H1 (cell line): ENCODE data around the gene BBLN. TPM values are rescaled to one million over a fixed set of nuclear protein-coding genes. Genes with fewer than 3 reads are reported as not detected.

ENCODE experiments used
- CTCF ChIA-PET: fragments of 300-600 bp; sonication (Branson Sonifier 250); formaldehyde crosslinking; loops from one replicate; lab custom pipeline; 2021; ENCODE audit not compliant: partially characterized antibody; lab: Charles Lee
- POLR2A ChIA-PET: fragments of 300-600 bp; sonication (Branson Sonifier 250); formaldehyde crosslinking; loops from one replicate; lab custom pipeline; 2021; ENCODE audit warnings: inconsistent platforms; ENCODE audit not compliant: partially characterized antibody; lab: Charles Lee
- DNase-seq, 2 experiments: peaks; one replicate each; pipeline versions ENCODE4 v3.0.0 to v3.0.0-alpha.2; 2010 to 2022; ENCODE audit warnings: low spot score in 2 of 2, low read depth in 1 of 2, mixed read lengths in 1 of 2
- FAIRE-seq: peaks from 2 replicates; lab custom pipeline; 2011; peaks lifted over from hg19 to GRCh38; lab: Jason Lieb, UNC
- H2AFZ ChIP-seq: 2 replicates; pipeline ENCODE4 v1.8.1; 2012; ENCODE audit warnings: low read length, inconsistent platforms
- H2AK5ac ChIP-seq: 2 replicates; pipeline ENCODE4 v1.6.1; 2013; ENCODE audit warnings: low read depth, low read length
- H2BK120ac ChIP-seq: replicated peaks from 2 replicates; pipeline ENCODE3; 2013; ENCODE audit warnings: low read depth, low read length, inconsistent platforms
- H2BK12ac ChIP-seq: 2 replicates; pipeline ENCODE4 v1.6.1; 2013; ENCODE audit warnings: low read depth, low read length
- H2BK15ac ChIP-seq: 2 replicates; pipeline ENCODE4 v1.6.1; 2013; ENCODE audit warnings: low read length
- H2BK20ac ChIP-seq: 2 replicates; pipeline ENCODE4 v1.6.1; 2013; ENCODE audit warnings: low read length
- H2BK5ac ChIP-seq: 2 replicates; pipeline ENCODE4 v1.6.1; 2013; ENCODE audit warnings: low read depth, low read length
- H3K14ac ChIP-seq: 2 replicates; pipeline ENCODE4 v1.6.1; 2013; ENCODE audit warnings: inconsistent platforms; ENCODE audit not compliant: insufficient read length
- H3K18ac ChIP-seq: 2 replicates; pipeline ENCODE4 v1.6.1; 2013; ENCODE audit warnings: low read length; ENCODE audit errors: extremely low read depth
- H3K23ac ChIP-seq: 2 replicates; pipeline ENCODE4 v1.6.1; 2013; ENCODE audit warnings: inconsistent platforms; ENCODE audit not compliant: insufficient read length
- H3K23me2 ChIP-seq: 2 replicates; pipeline ENCODE4 v1.6.1; 2013; ENCODE audit warnings: low read depth, low read length
- H3K27ac ChIP-seq: 2 replicates; pipeline ENCODE4 v1.6.1; 2011; ENCODE audit warnings: low read depth, low read length, inconsistent platforms
- H3K27me3 ChIP-seq, 4 experiments: replicated peaks in 1 of 4; 1 replicate in 1 of 4; 2 replicates in 3 of 4; pipeline versions ENCODE4 v1.6.1 to v1.8.1; 2011 to 2013; ENCODE audit warnings: low read length in 3 of 4, mild to moderate bottlenecking in 3 of 4, inconsistent platforms in 2 of 4, mixed read lengths in 2 of 4, moderate library complexity in 1 of 4; ENCODE audit not compliant: control insufficient read depth in 3 of 4, insufficient read depth in 3 of 4; ENCODE audit errors: extremely low read depth in 1 of 4
- H3K36me3 ChIP-seq, 4 experiments: 2 replicates each; pipeline versions ENCODE4 v1.6.1 to v1.8.1; 2011 to 2013; ENCODE audit warnings: mild to moderate bottlenecking in 4 of 4, low read length in 3 of 4, moderate library complexity in 2 of 4, control low read depth in 1 of 4, inconsistent platforms in 1 of 4; ENCODE audit not compliant: insufficient read depth in 4 of 4, control insufficient read depth in 2 of 4
- H3K4ac ChIP-seq: replicated peaks from 2 replicates; pipeline ENCODE3; 2013; ENCODE audit warnings: low read length, low read depth, mixed read lengths, inconsistent platforms; ENCODE audit not compliant: insufficient read length
- H3K4me1 ChIP-seq, 4 experiments: replicated peaks in 1 of 4; 1 replicate in 1 of 4; 2 replicates in 3 of 4; pipeline versions ENCODE4 v1.6.1 to v1.8.1; 2011 to 2013; ENCODE audit warnings: low read length in 3 of 4, inconsistent platforms in 2 of 4, mixed read lengths in 1 of 4; ENCODE audit not compliant: insufficient read depth in 4 of 4, control insufficient read depth in 3 of 4
- H3K4me2 ChIP-seq, 2 experiments: 2 replicates each; pipeline versions ENCODE4 v1.6.1 to v1.8.1; 2011 to 2013; ENCODE audit warnings: low read depth in 2 of 2, low read length in 2 of 2, control low read depth in 1 of 2, inconsistent platforms in 1 of 2, mild to moderate bottlenecking in 1 of 2; ENCODE audit not compliant: insufficient read depth in 1 of 2
- H3K4me3 ChIP-seq, 4 experiments: fragments of 200-600, 300-600 bp in 1 of 4; sonication (generic), shearing (Covaris generic), sonication (Bioruptor Twin) in 1 of 4; 2 replicates each; pipeline versions ENCODE4 v1.5.1 to v1.8.1; 2011 to 2016; ENCODE audit warnings: low read length in 4 of 4, low read depth in 3 of 4, control low read depth in 2 of 4, inconsistent platforms in 2 of 4, mild to moderate bottlenecking in 2 of 4, mixed read lengths in 1 of 4, moderate library complexity in 1 of 4; ENCODE audit not compliant: insufficient read depth in 2 of 4; ENCODE audit errors: extremely low read depth in 1 of 4
- H3K56ac ChIP-seq: replicated peaks from 2 replicates; pipeline ENCODE3; 2013; ENCODE audit warnings: low read depth, mild to moderate bottlenecking, mixed read lengths, low read length, inconsistent platforms; ENCODE audit not compliant: insufficient read length
- H3K79me1 ChIP-seq: 2 replicates; pipeline ENCODE4 v1.6.1; 2013; ENCODE audit warnings: low read depth, low read length, control low read depth
- H3K79me2 ChIP-seq, 2 experiments: 2 replicates each; pipeline versions ENCODE4 v1.6.1 to v1.8.1; 2012 to 2013; ENCODE audit warnings: low read length in 2 of 2, mild to moderate bottlenecking in 2 of 2, inconsistent platforms in 1 of 2; ENCODE audit not compliant: insufficient read depth in 2 of 2, control insufficient read depth in 1 of 2
- H3K9ac ChIP-seq, 4 experiments: replicated peaks in 1 of 4; 1 replicate in 1 of 4; 2 replicates in 3 of 4; pipeline versions ENCODE4 v1.6.1 to v1.8.1; 2011 to 2013; ENCODE audit warnings: low read depth in 3 of 4, low read length in 3 of 4, control low read depth in 2 of 4, mild to moderate bottlenecking in 2 of 4, moderate library complexity in 2 of 4, inconsistent platforms in 1 of 4; ENCODE audit errors: extremely low read depth in 1 of 4
- H3K9me3 ChIP-seq, 2 experiments: 2 replicates each; pipeline versions ENCODE4 v1.6.1 to v1.8.1; 2012 to 2013; ENCODE audit warnings: mild to moderate bottlenecking in 2 of 2, moderate library complexity in 2 of 2, control low read depth in 1 of 2, inconsistent platforms in 1 of 2, low read depth in 1 of 2, low read length in 1 of 2, mixed read lengths in 1 of 2; ENCODE audit not compliant: insufficient read depth in 2 of 2
- H4K20me1 ChIP-seq, 2 experiments: replicated peaks in 1 of 2; 2 replicates each; pipeline versions ENCODE3 to v1.8.1; 2011 to 2013; ENCODE audit warnings: inconsistent platforms in 2 of 2, low read length in 2 of 2, mild to moderate bottlenecking in 1 of 2; ENCODE audit not compliant: insufficient read depth in 2 of 2, control insufficient read depth in 1 of 2
- H4K5ac ChIP-seq: 2 replicates; pipeline ENCODE4 v1.6.1; 2013; ENCODE audit warnings: low read length, low read depth, mixed read lengths, inconsistent platforms; ENCODE audit not compliant: insufficient read length
- H4K8ac ChIP-seq: 2 replicates; pipeline ENCODE4 v1.8.0; 2013; ENCODE audit warnings: mild to moderate bottlenecking, moderate library complexity, low read length, inconsistent platforms; ENCODE audit not compliant: insufficient read depth; ENCODE audit errors: extremely low read depth
- H4K91ac ChIP-seq: replicated peaks from 2 replicates; pipeline ENCODE3; 2013; ENCODE audit warnings: low read length, mixed read lengths, inconsistent platforms; ENCODE audit not compliant: insufficient read length
- NANOG ChIP-seq: IDR thresholded peaks from 2 replicates; pipeline ENCODE4 v1.6.1; 2011; ENCODE audit warnings: low read length, low read depth, mild to moderate bottlenecking, inconsistent platforms; ENCODE audit not compliant: insufficient read depth, poor library complexity, severe bottlenecking
- PHF8 ChIP-seq: fragments of 200-600 bp; sonication (generic); conservative IDR thresholded peaks from 2 replicates; pipeline ENCODE4 v1.7.1; 2012; ENCODE audit warnings: low read depth, mild to moderate bottlenecking, inconsistent platforms, low read length, moderate library complexity
- whole genome bisulfite sequencing, 2 experiments: shearing (Covaris generic) in 1 of 2; methylation state at CpG; one replicate each; pipeline versions ENCODE4 v1.1.6 to v1.1.7; 2013 to 2015; ENCODE audit warnings: low lambda C conversion rate in 2 of 2, mixed read lengths in 2 of 2, inconsistent platforms in 1 of 2, low coverage in 1 of 2, missing lambda C conversion rate in 1 of 2; ENCODE audit not compliant: insufficient replicate concordance in 2 of 2, insufficient coverage in 1 of 2, insufficient read length in 1 of 2; ENCODE audit errors: extremely low coverage in 1 of 2, missing lambda C conversion rate in 1 of 2; 5-methylcytosine and 5-hydroxymethylcytosine counted together
- polyA plus RNA-seq, 7 experiments: library from polyadenylated mRNA; depleted of rRNA in 3 of 7; stranded (reverse) in 5 of 7; unstranded in 2 of 7; fragments of >200 nt in 5 of 7; fragments of 200-250 nt in 2 of 7; gene quantifications; 1 replicate in 5 of 7; 2 replicates in 1 of 7; 4 replicates in 1 of 7; pipeline versions ENCODE4 v1.2.1 to v1.2.3, GENCODE V29; 2011 to 2013; ENCODE audit warnings: missing spikeins in 2 of 7, mixed read lengths in 2 of 7
- total RNA-seq: library from RNA; stranded (reverse); fragmentation: NEBNext Ultra II Directional; extraction: Animal tissue kit (Norgen Biotek cat#: 25700); gene quantifications from 2 replicates; pipeline ENCODE4 v1.2.1, GENCODE V29; 2021

BBLN gene
- total and polyA plus RNA-seq, 2 of the 8 experiments (the other 6 are each of a cell fraction or from before 2014, with no cell fraction given) = 63.1 to 164 TPM

DNA sequence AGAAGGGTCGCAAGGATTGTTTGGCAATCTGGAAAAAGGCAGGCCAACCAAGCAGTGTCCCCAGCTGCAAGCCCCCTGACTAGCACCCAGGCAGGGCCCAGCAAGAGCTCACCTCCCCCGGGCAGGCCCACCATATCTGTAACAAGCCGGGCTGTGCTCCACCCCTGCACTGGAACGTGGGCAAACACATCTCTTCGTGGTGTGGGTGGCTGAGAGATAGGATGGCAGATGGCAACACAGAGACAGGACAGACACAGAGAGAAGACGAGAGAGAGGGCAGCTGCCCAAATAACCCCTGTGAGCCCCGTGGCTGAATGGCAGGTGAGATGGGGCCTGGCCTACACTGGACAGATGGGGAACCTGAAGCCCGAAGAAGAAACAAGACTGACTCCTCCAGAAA lies 9.4 kb downstream of the BBLN start:
- Histone ChIP-seq H3K4ac (no peak overlapping the region), H3K9me3 (no peaks in the 10 kb centered on the region), H3K27me3 (no peaks in the 10 kb centered on the region), H3K23me2 (no peaks in the 10 kb centered on the region), H3K79me1 (no peaks in the 10 kb centered on the region), H3K14ac (no peak overlapping the region), H3K4me1 (peaks cover 0 to 2% (median 0%) of the 10 kb centered on the region in 4 experiments; a peak in 1 of 7 replicates), H2BK20ac (no peak overlapping the region), H2BK15ac (no peak overlapping the region), H3K4me2 (no peak overlapping the region), H2BK5ac (no peak overlapping the region), H4K20me1 (peaks cover 3% of the 10 kb centered on the region in 2 experiments), H3K4me3 (no peak overlapping the region), H3K79me2 (no peaks in the 10 kb centered on the region), H3K23ac (no peak overlapping the region), H2AK5ac (no peak overlapping the region), H2BK12ac (no peak overlapping the region), H2BK120ac (no peak overlapping the region), H4K8ac (no peak overlapping the region), H2AFZ (no peak overlapping the region), H4K91ac (no peak overlapping the region), H3K56ac (no peak overlapping the region), H3K36me3 (peaks cover 3 to 48% (median 18%) of the 10 kb centered on the region in 4 experiments), H3K9ac (no peak overlapping the region), H3K27ac (no peak overlapping the region), H3K18ac (no peak overlapping the region), H4K5ac (no peak overlapping the region)
- POLR2A ChIA-PET = interaction anchor here (0.9 to 1.5 kb wide), 6 partner anchors 9 to 67 kb away, joined by 3 to 4 read pairs (median 4); no protein-coding TSS in a partner anchor
- WGBS, 2 experiments = 94% methylated on average over 8 of the region's 8 CpGs; no CpG with 5 or more reads in 1 of the 2 experiments
- DNase-seq = no peak
- CTCF ChIA-PET = interaction anchor here (1.0 to 1.9 kb wide), 3 partner anchors 9 to 21 kb away, joined by 4 to 8 read pairs (median 4); no protein-coding TSS in a partner anchor
- TF ChIP-seq NANOG (no peak), PHF8 (no peak)
- no peak for FAIRE-seq
